Measurements from ENCODE around the gene NLRC5.

DNA sequence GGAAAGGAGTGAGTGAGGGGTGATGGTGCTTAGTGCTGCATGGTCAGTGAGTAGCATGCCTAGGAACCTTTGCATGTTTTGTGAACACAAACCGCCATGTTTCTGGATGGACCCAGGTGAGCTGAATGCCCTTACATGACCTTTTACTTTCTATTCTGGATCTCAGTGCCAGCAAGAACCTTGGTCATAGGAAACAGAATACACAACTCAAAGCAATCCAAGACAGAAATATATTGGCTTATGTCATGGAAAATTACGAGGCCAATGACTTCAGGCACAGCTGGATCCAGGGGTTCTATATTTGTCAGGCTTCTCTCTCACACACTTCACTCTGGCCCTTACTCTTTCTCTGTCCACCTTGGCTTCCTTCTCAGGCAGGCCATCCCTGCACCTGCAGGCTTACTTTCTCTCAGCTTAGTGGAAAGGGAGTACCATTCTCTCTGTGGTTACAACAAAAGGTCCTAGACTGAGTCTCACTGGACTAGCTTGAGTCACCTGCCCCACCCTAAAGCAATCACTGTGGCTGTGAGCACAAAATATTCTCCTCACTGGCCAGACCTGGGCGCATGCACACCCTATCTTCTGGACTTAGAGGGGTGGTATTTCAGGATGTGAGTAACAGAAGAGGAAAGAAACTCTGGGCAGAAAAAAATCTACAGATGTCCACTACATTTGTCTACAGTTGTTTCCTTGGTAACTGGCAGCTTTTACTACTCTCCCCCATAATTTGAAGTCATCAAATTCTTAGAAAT is 82.7 kb downstream of the NLRC5 start:
- TF ChIP-seq, protein P1, sequence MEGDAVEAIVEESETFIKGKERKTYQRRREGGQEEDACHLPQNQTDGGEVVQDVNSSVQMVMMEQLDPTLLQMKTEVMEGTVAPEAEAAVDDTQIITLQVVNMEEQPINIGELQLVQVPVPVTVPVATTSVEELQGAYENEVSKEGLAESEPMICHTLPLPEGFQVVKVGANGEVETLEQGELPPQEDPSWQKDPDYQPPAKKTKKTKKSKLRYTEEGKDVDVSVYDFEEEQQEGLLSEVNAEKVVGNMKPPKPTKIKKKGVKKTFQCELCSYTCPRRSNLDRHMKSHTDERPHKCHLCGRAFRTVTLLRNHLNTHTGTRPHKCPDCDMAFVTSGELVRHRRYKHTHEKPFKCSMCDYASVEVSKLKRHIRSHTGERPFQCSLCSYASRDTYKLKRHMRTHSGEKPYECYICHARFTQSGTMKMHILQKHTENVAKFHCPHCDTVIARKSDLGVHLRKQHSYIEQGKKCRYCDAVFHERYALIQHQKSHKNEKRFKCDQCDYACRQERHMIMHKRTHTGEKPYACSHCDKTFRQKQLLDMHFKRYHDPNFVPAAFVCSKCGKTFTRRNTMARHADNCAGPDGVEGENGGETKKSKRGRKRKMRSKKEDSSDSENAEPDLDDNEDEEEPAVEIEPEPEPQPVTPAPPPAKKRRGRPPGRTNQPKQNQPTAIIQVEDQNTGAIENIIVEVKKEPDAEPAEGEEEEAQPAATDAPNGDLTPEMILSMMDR (IDR thresholded peaks at IDR 0.05), result no peak
- no peak for TF ChIP-seq POLR2A (IDR thresholded peaks at IDR 0.05)
- TF ChIP-seq POLR2AphosphoS5 (IDR thresholded peaks at IDR 0.05; ENCODE audit: insufficient read depth in 1 of 2, low read depth in 1 of 2), result no peak

Data from vagina (tissue), 2 donors.